ENCODE measurements around the gene RPL13A.
A peak's percentile ranks its signal among the peaks of the same experiment; 100 is the strongest.

RPL13A gene

DNA sequence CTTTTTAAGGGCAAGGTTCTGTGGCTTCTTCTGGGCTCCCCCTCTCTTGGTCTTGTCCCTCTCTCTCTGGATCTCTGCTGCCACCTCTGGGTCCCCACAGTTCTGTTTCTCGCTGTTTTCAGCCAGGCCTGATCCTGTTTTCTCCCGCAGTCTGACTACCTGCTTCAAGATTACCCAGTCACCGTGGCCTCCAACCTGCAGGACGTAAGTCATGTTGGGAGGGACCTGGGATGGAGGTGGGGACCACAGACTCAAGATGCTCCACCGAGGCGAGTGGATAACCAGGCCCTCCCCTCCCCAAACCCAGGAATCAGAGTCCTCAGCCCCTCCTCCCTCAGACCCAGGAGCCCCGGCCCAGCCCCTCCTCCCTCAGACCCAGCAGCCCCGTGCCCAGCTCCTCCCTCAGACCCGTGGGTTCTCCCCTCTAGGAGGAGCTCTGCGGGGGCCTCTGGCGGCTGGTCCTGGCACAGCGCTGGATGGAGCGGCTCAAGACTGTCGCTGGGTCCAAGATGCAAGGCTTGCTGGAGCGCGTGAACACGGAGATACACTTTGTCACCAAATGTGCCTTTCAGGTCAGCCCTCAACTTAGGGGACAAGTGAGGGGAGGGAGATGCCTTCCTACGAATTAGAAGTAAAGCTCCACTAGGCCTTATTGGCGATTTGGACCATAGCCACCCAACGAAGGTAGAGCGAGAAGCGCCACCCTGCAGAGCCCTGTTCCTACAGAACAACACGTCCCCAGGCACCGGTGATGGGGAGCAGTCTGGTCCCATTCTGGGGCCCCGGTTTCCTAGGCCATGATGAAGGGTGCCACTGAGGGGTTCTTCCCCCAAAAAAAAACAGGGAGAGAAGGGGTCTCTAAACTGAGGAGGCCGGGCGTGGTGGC lies 11.2 kb upstream of the RPL13A start:
- DNase-seq (ENCODE audit: extremely low spot score, insufficient read length, low read depth), result no peak
- no peak for FAIRE-seq

DNA sequence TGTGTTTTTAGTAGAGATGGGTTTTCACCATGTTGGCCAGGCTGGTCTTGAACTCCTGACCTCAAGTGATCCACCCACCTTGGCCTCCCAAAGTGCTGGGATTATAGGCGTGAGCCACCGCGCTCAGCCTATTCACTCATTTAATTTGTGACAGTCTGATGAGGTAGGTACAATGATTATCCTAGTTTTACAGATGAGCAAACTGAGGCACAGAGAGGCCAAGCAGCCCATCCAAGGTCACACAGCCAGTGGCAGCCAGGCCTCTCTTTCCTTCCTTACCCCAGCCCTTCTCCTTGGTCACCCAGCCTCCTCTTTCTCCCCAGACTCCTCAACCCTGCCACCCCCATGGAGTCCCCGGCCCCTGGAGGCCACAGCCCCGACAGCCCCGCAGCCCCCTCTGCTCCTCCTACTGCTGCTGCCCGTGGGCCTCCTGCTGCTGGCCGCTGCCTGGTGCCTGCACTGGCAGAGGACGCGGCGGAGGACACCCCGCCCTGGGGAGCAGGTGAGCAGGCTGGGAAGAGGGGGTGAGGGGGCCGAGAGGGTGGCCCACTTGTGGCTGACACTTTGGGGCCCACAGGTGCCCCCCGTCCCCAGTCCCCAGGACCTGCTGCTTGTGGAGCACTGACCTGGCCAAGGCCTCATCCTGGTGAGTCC lies 7.3 kb upstream of the RPL13A start:
- FAIRE-seq (no peak), DNase-seq (ENCODE audit: extremely low spot score, insufficient read length, low read depth) (no peak)

DNA sequence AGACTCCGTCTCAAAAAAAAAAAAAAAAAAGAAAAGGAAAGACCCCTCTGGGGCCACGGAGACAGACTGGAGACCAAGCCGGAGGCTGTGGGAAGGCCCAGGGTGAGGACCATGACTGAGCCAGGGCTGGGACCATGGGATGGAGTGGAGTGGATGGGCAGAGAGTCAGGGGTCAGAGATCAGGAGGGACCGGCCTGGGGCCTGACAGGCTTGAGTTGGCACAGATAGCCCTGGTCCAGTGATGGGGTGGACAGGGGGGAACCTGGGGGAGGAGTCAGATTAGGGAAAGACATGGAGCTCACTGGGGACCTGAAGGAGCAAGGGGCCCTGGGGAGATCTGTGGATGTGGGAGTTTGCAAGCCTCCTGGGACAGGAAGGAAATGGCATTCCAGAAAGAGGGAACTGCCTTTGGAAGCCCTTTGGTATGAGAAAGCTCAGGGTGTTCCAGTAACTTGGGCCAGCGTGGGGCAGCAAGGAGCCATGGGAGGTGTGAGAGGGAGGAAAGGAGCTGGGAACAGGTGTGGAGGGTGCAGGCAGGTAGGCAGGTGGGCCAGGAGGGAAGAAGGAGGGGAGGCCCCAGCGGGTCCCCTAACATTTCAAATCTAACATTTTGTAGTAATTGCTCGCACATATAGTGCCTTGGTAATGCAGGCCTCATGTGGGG lies 6.3 kb upstream of the RPL13A start:
- no peak for FAIRE-seq
- DNase-seq (ENCODE audit: extremely low spot score, insufficient read length, low read depth), result no peak

DNA sequence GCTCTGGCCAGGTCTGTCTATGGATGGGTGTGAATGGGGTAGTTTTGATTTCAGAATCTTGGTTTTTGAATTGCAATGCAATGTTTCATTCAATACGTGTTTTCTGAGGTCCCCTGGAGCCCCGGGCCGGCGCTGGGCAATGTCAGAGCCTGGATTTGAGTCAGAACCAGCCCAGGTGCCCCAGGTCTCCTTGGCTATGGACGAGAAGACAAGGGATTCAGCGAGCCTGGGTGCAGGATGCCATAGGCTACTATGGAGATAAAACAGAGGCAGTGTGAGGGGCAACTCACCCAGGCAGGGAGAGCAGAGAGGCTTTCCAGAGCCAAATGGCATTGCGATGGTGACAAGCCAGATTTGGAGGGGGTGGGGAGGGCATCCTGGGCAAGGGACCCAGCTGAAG lies 1.2 kb upstream of the RPL13A start:
- FAIRE-seq (no peak), DNase-seq (ENCODE audit: extremely low spot score, insufficient read length, low read depth) (no peak)

DNA sequence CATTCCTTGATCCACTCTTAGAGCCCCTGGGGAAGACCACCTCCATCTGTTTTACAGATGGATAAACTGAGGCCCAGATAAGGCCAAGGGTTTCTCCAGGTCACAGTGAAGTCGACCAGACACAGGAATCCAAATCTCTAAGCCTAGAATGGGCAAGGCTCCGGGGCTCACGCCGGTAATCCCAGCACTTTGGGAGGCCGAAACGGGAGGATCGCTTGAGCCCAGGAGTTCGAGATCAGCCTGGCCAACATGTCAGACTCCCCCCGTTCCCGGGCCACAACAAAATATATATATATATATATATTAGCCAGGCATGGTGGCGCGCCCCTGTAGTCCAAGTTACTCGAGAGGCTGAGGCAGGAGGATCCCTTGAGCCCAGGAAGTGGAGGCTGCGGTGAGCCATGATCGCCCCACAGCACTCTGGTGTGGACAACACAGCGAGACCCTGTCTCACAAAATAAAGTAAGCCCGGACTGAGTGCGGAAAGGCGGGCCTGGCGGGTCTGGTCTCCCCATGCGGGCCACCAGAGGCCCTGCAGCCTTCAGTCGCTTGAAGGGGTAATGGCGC lies 615 bp upstream of the RPL13A start:
- FAIRE-seq (no peak), DNase-seq (ENCODE audit: extremely low spot score, insufficient read length, low read depth) (no peak)

- DNase-seq (ENCODE audit: extremely low spot score, insufficient read length, low read depth), result no peak
- no peak for FAIRE-seq
These were observed 846 bp downstream of the RPL13A start for GRCh38 chr19:49488046-49488862.

- no peak for FAIRE-seq
These were observed 1.6 kb downstream of the RPL13A start for GRCh38 chr19:49488863-49489537.

DNA sequence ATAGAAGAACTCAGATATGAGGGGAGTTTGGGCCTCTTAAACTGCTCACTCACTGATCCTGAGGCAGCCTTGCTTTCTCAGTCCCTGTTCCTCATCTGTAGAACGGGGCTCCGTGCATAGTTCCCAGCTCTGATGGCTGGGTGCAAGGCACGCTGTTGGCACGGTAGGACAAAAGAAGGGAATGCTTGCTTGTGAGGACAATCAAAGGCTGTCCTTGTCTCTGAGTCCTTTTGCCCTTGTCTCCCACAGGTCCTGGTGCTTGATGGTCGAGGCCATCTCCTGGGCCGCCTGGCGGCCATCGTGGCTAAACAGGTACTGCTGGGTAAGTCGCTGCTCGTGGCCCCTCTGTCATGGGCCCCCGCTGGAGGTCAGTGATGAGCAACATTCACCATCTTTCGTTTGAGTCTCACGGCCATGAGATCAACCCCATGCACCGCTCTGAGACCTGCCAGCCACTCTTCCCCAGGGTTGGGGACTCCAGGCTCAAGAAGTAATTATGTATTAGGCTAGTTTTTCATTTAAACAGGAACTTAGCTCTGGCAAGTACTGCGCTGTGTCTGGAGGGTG lies 2.3 kb downstream of the RPL13A start:
- DNase-seq (ENCODE audit: extremely low spot score, insufficient read length, low read depth) (no peak), FAIRE-seq (no peak)

More at GRCh38 chr19:49488863-49489537, 1.6 kb downstream of the RPL13A start:
- no peak for DNase-seq (ENCODE audit: extremely low spot score, insufficient read length, low read depth)

GRCh38 chr19:49490287-49491029 lies 3.0 kb downstream of the RPL13A start:
- DNase-seq (ENCODE audit: extremely low spot score, insufficient read length, low read depth) (no peak), FAIRE-seq (no peak)

DNA sequence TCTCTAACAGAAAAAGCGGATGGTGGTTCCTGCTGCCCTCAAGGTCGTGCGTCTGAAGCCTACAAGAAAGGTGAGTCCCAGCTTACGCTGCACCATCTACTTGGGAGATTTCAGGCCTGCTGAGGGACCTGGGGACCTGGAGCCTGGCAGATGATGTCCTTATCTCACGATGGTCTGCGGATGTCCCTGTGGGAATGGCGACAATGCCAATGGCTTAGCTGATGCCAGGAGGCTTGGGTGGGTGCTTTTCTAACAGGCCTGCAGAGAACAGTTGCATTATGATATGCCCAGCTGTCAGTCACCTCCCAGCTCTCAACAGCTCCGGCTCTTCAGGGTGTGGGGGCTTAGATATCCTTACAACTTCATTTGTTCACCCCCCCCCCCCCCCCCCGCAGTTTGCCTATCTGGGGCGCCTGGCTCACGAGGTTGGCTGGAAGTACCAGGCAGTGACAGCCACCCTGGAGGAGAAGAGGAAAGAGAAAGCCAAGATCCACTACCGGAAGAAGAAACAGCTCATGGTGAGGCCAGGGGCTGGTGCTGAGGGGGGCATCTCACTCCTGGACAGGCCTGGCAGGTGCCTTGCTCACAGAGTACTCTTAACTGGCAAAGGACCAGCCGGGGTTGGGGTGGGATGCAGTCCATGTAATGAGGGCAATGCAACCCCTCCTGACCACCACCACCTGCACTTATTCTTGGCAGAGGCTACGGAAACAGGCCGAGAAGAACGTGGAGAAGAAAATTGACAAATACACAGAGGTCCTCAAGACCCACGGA lies 3.8 kb downstream of the RPL13A start:
- no peak for FAIRE-seq
- no peak for DNase-seq (ENCODE audit: extremely low spot score, insufficient read length, low read depth)

GRCh38 chr19:49491804-49492572 lies 4.6 kb downstream of the RPL13A start:
- DNase-seq (ENCODE audit: extremely low spot score, insufficient read length, low read depth) (no peak), FAIRE-seq (no peak)

- FAIRE-seq, result no peak
- DNase-seq (ENCODE audit: extremely low spot score, insufficient read length, low read depth), result no peak
These were observed 5.4 kb downstream of the RPL13A start for GRCh38 chr19:49492573-49493405.

DNA sequence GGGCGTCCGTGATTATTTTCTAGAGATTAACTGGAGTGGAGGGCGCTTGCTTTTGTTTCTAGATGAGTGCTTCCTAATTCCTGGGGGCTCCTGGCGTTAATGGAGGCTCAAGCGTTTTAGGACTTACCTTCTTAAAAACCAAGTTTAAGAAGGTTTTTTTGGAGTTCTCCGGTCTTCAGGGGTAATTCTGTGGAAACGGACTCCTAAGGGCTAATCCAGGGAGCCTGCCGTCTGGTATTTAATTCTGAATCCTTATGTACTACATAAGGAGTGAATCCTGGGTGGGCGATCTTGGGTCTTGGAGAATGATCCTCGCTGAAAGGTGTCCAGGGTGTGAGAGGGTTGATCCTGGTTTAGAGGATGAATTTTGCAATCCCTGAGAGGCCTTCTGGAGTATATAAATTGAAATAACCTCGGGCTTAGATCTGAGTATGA lies 9.2 kb downstream of the RPL13A start:
- DNase-seq (ENCODE audit: extremely low spot score, insufficient read length, low read depth) (no peak), FAIRE-seq (no peak)

DNA sequence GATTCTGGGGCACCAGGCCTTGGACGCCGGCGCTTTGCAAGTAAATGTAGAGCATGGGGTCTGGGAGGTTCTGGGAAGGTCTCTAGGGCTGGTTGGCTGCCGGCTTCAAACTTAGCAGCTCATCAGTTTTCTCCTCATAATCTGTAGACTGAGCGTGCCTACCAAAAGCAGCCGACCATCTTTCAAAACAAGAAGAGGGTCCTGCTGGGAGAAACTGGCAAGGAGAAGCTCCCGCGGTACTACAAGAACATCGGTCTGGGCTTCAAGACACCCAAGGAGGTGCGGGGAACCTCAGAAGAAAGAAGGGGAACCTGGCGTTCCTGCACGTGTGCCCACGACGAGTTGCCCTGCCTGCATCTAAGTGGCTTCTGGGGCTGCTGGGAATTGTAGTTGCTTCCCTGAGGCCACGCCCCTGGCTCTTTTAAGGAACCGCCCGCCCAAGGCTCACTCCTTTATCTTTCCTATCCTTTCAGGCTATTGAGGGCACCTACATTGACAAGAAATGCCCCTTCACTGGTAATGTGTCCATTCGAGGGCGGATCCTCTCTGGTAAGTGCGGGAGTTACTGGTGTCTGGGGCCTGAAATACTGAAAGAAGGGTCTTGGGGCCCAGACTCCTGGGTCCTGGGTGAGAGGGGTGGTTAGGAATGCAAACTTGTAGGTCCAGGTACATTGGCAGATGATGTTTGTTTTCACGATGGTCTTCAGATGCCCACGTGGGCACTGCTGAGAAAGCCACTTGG lies 9.8 kb downstream of the RPL13A start:
- FAIRE-seq (peak; percentile 72), DNase-seq (ENCODE audit: extremely low spot score, insufficient read length, low read depth) (no peak)

DNA sequence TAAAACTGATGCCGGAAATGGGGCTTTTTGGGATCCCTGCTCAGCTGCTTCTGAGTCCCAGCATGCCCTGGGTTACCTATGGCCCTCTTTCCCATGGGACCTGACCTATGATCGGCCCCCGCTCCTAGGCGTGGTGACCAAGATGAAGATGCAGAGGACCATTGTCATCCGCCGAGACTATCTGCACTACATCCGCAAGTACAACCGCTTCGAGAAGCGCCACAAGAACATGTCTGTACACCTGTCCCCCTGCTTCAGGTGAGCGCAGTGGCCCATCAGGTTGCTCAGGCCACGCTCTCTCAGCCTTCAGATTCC lies 10.3 kb downstream of the RPL13A start:
- no peak for FAIRE-seq

More for the DNA sequence above, 10.3 kb downstream of the RPL13A start:
- DNase-seq (ENCODE audit: extremely low spot score, insufficient read length, low read depth), result no peak
